Progenitor cell of endocrine pancreas (in vitro differentiated cells): Measurements from ENCODE around the gene SPN. TPM values are rescaled to one million over a fixed set of nuclear protein-coding genes. Genes with fewer than 3 reads are reported as not detected.

ENCODE experiments used
- DNase-seq: peaks from one replicate; pipeline ENCODE4 v3.0.0; 2021; ENCODE audit warnings: low spot score; ENCODE audit not compliant: unreplicated experiment
- H3K27ac Mint-ChIP-seq: 2 replicates; pipeline ENCODE4 v1.8.0; 2021; ENCODE audit warnings: mild to moderate bottlenecking, moderate library complexity, mixed read lengths
- H3K27me3 Mint-ChIP-seq: 2 replicates; pipeline ENCODE4 v1.8.0; 2021; ENCODE audit warnings: mixed read lengths
- H3K36me3 Mint-ChIP-seq: 2 replicates; pipeline ENCODE4 v1.8.0; 2022; ENCODE audit warnings: mixed read lengths; ENCODE audit not compliant: insufficient read depth
- H3K4me1 Mint-ChIP-seq: 2 replicates; pipeline ENCODE4 v1.8.0; 2021; ENCODE audit warnings: low read depth, mixed read lengths
- H3K4me3 Mint-ChIP-seq: 2 replicates; pipeline ENCODE4 v1.8.0; 2021; ENCODE audit warnings: low read depth, mild to moderate bottlenecking, moderate library complexity, mixed read lengths
- H3K9me3 Mint-ChIP-seq: 2 replicates; pipeline ENCODE4 v1.8.0; 2021; ENCODE audit warnings: low read depth, mixed read lengths
- CTCF ChIP-seq: fragments of 200-600 bp; sonication (generic); IDR thresholded peaks from one replicate; pipeline ENCODE4 v1.5.0; 2021; ENCODE audit warnings: antibody characterized with exemption, mild to moderate bottlenecking; ENCODE audit not compliant: unreplicated experiment
- total RNA-seq: library from RNA; stranded (reverse); gene quantifications from 2 replicates; pipeline ENCODE4 v1.2.1, GENCODE V29; 2021

SPN gene
- total RNA-seq, 1 donor from 2014 or later: 0.19 TPM

- H3K36me3 Mint-ChIP-seq: no peaks in the 10 kb centered on the region
- no peak for TF ChIP-seq CTCF
- no peaks in the 10 kb centered on the region for H3K27me3 Mint-ChIP-seq
- H3K27ac Mint-ChIP-seq: no peak overlapping the region
- H3K4me3 Mint-ChIP-seq: no peak overlapping the region
- no peak for DNase-seq
- no peaks in the 10 kb centered on the region for H3K9me3 Mint-ChIP-seq
- H3K4me1 Mint-ChIP-seq: no peaks in the 10 kb centered on the region
These were observed 18.6 kb upstream of the SPN start for GRCh38 chr16:29644338-29644857.

GRCh38 chr16:29644973-29645693, 17.9 kb upstream of the SPN start:
- no peak for DNase-seq
- H3K36me3 Mint-ChIP-seq: no peaks in the 10 kb centered on the region
- no peaks in the 10 kb centered on the region for H3K27me3 Mint-ChIP-seq
- TF ChIP-seq CTCF: no peak
- no peaks in the 10 kb centered on the region for H3K9me3 Mint-ChIP-seq
- no peaks in the 10 kb centered on the region for H3K4me1 Mint-ChIP-seq
- H3K4me3 Mint-ChIP-seq: no peak overlapping the region
- H3K27ac Mint-ChIP-seq: no peak overlapping the region

- Mint-ChIP-seq H3K27ac (no peak overlapping the region), H3K9me3 (no peaks in the 10 kb centered on the region), H3K27me3 (no peaks in the 10 kb centered on the region), H3K4me1 (no peaks in the 10 kb centered on the region), H3K36me3 (no peaks in the 10 kb centered on the region), H3K4me3 (no peak overlapping the region)
- no peak for TF ChIP-seq CTCF
- DNase-seq: no peak
These were observed 17.3 kb upstream of the SPN start for GRCh38 chr16:29645694-29646187.

DNA sequence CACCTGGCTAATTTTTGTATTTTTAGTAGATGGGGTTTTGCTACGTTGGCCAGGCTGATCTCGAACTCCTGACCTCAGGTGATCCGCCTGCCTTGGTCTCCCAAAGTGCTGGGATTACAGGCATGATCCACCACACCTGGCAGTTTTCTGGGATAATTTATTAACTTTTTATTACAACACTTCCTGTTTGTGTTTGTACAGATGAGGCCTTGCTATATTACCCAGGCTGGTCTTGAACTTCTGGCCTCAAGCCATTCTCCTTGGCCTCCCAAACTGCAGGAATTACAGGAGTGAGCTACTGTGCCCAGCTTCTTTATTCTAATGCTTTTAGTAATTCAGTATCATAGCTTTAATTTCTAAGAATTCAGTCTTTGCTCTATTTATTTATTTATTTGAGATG, 16.1 kb upstream of the SPN start:
- H3K36me3 Mint-ChIP-seq: no peaks in the 10 kb centered on the region
- no peak for DNase-seq
- no peak for TF ChIP-seq CTCF
- no peaks in the 10 kb centered on the region for H3K9me3 Mint-ChIP-seq
- H3K27ac Mint-ChIP-seq: no peak overlapping the region
- no peaks in the 10 kb centered on the region for H3K4me1 Mint-ChIP-seq
- H3K4me3 Mint-ChIP-seq: no peak overlapping the region
- H3K27me3 Mint-ChIP-seq: no peaks in the 10 kb centered on the region

DNA sequence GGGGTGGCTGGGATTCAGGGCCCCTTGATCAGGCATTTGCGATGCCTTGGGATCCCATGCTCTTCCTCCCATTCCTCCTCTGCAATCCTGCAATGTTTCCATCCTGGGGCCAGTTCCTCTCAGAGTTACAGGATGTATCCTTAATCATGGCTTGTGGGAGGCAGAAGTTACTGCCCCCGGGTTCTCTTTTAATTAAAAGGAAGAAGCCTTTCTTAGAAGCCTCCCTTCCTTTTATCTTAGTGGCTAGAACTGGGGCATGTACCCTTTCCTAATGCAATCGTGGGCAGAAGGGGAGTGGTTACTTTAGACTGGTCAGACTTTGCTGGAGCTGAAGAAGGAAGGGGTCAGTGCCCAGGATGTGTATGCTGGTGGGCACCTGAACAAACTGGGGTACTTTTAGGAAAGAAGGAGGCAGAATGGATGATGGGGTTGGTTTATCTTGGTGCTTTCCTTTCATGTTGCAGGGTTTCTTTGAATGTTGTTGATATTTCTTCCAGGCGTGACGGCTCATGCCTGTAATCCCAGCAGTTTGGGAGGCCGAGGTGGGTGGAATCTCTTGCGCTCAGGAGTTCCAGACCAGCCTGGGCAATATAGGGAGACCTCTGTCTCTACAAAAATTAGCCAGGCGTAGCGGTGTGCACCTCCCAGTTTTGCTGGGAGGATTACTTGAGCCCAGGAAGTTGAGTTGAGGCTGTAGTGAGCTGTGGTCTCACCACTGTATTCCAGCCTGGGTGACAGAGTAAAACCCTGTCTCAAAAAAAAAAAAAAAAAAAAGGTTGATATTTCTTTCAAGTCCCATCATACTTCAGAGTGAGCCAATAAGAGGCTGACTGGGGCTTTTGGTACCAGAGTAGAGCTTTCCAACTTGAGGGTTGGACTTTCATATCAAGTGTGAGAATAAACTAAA, 13.2 kb upstream of the SPN start:
- TF ChIP-seq CTCF: no peak
- no peaks in the 10 kb centered on the region for H3K36me3 Mint-ChIP-seq
- no peak for DNase-seq
- H3K27me3 Mint-ChIP-seq: no peaks in the 10 kb centered on the region
- H3K4me1 Mint-ChIP-seq: no peaks in the 10 kb centered on the region
- peak overlapping the region; percentile 1 for H3K27ac Mint-ChIP-seq
- no peak overlapping the region for H3K4me3 Mint-ChIP-seq
- H3K9me3 Mint-ChIP-seq: no peaks in the 10 kb centered on the region
